ENCODE results near the gene HSPA1A. TPM values are rescaled to one million over a fixed set of nuclear protein-coding genes. Genes with fewer than 3 reads are reported as not detected.

HSPA1A gene
- total and polyA plus RNA-seq, 9 of the 15 experiments (the other 6 are each of a cell fraction or from before 2014, with no cell fraction given): 2.2 to 273 (median 107) TPM

DNA sequence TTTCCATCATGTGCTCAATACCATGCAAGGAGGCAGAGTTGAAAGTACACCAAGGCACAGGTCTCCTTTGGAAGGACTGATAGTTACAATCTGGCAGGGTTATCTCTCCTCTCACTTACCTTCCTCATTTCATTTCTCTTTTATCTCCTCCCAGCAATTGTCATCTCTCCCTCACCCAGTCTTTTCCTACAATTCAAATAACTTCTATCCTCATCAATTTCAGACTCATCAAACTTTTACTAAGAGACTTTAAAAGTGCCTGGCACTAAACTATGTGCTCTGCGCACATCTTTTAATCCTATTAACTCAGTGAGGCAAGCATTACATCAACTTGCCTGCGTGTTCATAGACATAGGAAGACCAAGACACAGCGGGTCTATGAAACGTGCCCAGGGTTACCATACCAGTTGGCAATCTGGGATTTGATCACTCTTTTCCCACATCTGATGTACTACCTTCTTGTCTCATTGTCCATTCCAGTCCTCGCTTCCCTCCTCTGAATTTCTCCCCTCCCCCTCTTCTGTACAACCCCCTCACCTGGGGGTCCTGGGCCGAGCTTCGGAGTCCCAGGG lies 21.0 kb upstream of the HSPA1A start (continued):
- TF ChIP-seq, protein P1, sequence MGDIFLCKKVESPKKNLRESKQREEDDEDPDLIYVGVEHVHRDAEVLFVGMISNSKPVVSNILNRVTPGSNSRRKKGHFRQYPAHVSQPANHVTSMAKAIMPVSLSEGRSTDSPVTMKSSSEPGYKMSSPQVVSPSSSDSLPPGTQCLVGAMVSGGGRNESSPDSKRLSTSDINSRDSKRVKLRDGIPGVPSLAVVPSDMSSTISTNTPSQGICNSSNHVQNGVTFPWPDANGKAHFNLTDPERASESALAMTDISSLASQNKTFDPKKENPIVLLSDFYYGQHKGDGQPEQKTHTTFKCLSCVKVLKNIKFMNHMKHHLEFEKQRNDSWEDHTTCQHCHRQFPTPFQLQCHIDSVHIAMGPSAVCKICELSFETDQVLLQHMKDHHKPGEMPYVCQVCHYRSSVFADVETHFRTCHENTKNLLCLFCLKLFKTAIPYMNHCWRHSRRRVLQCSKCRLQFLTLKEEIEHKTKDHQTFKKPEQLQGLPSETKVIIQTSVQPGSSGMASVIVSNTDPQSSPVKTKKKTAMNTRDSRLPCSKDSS (IDR thresholded peaks at IDR 0.05; ENCODE audit: low read depth, partially characterized antibody): no peak
- TF ChIP-seq CHAMP1 (IDR thresholded peaks at IDR 0.05) (no peak), FOXP1 (CRISPR knock-in tag; IDR thresholded peaks at IDR 0.05) (peak; percentile 43; the same call in 1 of the 2 replicates), ZBTB1 (CRISPR knock-in tag; IDR thresholded peaks at IDR 0.05; ENCODE audit: borderline replicate concordance, low read depth) (no peak), DPF2 (IDR thresholded peaks at IDR 0.05) (peak; percentile 92), ZBTB40 (IDR thresholded peaks at IDR 0.05) (peak; percentile 36; the same call in 1 of the 2 replicates), ZBTB40 (CRISPR knock-in tag; IDR thresholded peaks at IDR 0.05) (no peak), ELF2 (CRISPR knock-in tag; IDR thresholded peaks at IDR 0.05) (no peak), ZNF717 (CRISPR knock-in tag; IDR thresholded peaks at IDR 0.05) (no peak), RNF2 (IDR thresholded peaks at IDR 0.05) (no peak), ZNF57 (CRISPR knock-in tag; IDR thresholded peaks at IDR 0.05) (peak; percentile 25; the same call in 1 of the 2 replicates), TARDBP (IDR thresholded peaks at IDR 0.05) (no peak), BRD9 (IDR thresholded peaks at IDR 0.05; ENCODE audit: low read depth, partially characterized antibody) (peak; percentile 68), SUPT5H (IDR thresholded peaks at IDR 0.05) (no peak), EP400 (IDR thresholded peaks at IDR 0.05) (peak; percentile 68), MCM3 (IDR thresholded peaks at IDR 0.05) (no peak)
